GM11168 (cell line): ENCODE results near the gene GPR149.

Source experiments
- in situ Hi-C: fragments of 300-500 bp; cut with MboI; formaldehyde crosslinking; loops from one replicate; pipeline ENCODE4 v1.12.0; 2022; ENCODE audit warnings: low sequenced_read_pairs; ENCODE audit not compliant: unreplicated experiment

Gene GPR149

DNA sequence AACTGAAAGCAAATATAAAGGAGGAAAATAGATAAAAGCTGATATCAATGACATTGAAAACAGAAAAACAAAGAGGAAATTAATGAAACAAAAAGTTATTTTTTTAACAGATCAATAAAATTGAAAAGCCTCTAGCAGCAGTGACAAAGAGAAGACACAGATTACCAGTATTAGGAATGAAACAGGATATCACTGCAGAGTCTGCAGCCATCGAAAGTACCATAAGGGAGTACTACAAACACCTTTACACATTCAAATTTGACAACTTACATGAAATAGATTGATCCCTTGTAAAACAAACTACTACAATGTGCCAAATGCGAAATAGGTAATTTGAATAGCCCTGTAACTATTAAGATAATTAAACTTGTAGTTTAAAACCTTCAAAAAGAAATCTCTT is 80.8 kb downstream of the GPR149 start:
- in situ Hi-C loops: loop anchor here (25.0 kb wide), 1 partner anchor 1363 kb away; no protein-coding TSS in a partner anchor

DNA sequence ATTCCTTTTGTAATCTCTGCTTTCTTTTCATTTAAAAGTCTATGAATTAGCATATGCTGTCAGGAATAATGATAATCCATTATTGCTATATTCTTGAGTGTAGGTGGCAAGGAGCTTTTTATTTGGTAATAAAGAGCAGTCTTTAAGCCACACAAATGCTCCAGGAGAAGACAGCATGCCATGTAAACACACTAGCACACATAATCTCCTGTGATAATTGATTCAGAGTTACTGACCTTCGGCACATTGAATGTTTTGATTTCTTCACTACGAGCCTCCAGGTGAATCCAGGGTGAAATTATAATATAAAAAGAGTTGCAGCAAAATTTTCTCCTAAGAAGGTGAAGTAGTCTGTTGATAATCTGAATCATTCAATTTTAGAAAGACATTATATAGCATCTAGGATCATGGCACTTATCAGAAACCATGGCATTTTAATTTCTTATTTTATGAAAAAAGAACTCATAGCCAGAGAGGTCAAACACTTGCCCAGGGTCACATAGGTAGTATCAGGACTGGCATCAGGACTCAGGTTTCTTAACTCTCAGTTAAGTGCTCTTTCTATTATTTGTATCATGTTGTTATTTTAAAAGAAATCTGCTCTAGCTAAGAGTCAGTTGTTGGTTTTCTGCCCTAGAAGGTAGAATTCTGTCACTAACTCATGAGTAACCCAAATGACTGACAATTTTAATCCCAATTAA is 84.4 kb downstream of the GPR149 start:
- in situ Hi-C loops: loop anchor here (25.0 kb wide), 1 partner anchor 1367 kb away; no protein-coding TSS in a partner anchor

DNA sequence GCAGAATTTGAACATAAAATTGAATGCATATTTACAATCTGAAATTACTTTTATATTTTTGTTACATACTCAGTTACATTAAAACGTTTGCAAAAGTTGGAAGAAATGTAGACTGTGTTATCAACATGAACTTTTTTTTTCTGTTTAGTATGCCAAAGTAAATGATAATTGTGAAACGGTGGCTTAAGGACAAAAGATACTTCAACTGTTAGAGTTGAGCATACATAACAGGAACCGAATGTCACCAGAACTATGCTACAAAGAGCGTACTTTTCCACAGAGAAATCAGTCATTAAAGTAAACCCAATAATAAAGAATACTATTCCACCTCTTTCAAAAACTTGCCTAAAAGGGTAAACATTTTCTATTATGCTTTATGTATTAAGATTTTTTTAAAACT is 91.4 kb downstream of the GPR149 start:
- in situ Hi-C loops: loop anchor here (25.0 kb wide), 1 partner anchor 1374 kb away; no protein-coding TSS in a partner anchor

DNA sequence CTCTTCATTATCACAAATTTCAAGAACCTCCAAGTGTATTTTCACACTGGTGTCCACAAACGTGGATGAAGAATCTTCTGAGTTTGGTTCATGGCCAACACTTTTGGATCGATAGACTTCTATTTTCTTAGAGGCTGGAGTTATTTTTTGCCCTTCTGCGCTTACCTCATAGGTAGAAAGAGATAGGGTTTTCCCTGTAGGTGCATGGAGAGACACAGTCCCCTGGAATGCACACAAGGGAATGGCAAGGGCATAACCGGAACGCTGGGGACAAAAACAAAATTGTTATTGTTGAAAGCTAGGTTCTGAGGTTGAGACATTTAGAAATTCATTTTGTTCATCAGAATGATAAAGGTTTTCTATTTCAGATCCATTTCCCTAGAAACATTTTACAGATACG is 92.0 kb downstream of the GPR149 start:
- in situ Hi-C loops: loop anchor here (25.0 kb wide), 1 partner anchor 1374 kb away; no protein-coding TSS in a partner anchor

DNA sequence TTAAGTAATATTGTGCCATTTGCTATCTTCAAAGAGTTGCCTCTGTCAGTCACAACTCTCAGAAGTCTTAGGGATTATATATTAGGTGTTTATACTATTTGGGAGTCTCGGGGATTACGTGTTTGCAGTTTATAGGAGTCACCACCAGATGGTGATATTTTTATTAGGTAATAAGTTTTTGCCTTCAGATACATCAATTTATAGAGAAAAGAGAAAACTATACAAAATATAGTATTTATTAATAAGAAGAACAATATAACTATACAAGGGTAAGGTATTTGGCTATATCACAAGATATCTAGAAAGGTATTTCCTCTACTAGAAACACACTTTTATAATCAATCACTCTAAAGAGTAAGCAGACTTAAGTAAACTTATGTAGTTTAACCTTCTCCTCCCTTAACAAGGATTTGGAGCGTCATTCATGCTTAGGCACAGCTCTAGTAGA is 95.0 kb downstream of the GPR149 start:
- in situ Hi-C loops: loop anchor here (25.0 kb wide), 1 partner anchor 1377 kb away; no protein-coding TSS in a partner anchor

DNA sequence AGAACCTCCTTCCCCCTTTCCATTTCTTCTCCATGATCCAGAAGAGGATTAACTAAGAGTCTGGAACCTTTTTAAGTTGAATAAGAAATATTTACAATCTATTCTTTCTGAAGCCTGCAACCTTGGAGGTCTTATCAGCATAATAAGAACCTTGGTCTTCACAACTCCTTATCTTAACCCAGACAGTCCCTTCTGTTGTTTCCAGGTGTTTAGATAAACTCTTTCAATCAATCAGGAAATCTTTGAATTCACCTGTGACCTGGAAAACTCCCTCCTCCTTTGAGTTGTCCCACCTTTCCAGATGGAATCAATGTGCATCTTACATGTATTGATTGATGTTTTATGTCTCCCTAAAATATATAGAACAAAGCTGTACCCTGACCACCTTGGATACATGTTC is 102.1 kb downstream of the GPR149 start:
- in situ Hi-C loops: loop anchor here (25.0 kb wide), 1 partner anchor 1384 kb away; no protein-coding TSS in a partner anchor

DNA sequence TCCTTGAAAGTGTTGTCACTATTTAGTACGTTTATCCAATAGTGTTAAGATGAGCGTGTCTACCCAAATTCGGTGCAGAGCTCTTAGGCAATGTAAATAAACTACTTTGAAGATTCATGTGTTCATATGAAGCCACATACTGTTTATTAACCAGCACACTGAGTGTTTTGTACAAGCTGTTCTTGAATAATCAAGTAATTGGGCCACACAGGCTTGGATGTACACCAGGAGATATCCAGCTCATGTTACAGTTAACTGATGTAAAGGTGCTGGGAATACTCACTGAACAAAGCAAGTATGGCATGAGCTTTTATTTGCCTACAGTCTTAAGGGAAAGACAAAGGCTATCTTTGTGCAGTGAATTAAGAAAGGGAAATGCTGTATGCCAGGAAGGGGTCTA is 105.1 kb downstream of the GPR149 start:
- in situ Hi-C loops: loop anchor here (25.0 kb wide), 1 partner anchor 1387 kb away; no protein-coding TSS in a partner anchor

DNA sequence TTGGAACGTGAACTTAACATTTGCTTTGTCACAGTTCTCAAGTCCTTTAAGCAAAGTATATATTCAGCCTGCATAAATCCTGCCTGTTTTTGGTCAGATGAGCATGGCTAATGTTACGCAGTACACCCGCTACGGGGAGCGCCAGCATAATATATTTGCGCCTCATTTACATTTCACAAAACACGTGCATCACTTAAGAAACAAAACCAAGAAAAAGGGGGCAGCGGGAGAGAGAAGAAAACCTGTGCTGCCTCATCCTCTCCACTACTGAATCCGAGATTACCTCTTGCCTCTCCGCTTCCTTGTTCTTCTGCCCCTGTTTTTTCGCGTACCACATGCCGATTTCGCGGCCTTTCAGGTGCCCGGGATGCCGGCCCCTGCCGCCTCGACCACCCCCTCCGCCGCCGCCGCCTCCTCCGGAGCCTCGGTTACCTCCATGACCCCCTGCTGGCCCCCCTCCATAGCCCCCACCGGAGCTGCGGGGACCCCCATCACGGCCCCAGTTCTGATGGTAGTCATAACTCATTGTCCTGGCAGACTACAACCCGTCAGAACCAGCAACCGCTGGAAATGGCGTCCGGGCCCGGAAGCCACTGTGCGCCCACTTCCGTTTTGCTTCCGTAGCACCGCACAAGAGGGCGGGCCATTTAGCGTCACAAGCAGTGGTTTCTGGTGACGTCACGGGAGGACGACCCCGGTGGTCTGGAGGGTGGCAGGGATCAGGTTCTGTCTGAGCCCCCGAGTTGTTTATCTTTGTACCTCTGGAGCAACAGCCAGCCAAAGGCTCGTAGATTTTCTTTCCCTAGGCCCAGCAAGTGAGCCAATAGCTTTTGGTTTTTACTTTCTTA is 105.9 kb downstream of the GPR149 start, which contains the start of gene DHX36:
Gene DHX36, minus strand, starts transcription at position 597 of the 848 bp plus-strand sequence. Its CDS starts 71 bp downstream, at position 526.
- in situ Hi-C loops: no loop called here

DNA sequence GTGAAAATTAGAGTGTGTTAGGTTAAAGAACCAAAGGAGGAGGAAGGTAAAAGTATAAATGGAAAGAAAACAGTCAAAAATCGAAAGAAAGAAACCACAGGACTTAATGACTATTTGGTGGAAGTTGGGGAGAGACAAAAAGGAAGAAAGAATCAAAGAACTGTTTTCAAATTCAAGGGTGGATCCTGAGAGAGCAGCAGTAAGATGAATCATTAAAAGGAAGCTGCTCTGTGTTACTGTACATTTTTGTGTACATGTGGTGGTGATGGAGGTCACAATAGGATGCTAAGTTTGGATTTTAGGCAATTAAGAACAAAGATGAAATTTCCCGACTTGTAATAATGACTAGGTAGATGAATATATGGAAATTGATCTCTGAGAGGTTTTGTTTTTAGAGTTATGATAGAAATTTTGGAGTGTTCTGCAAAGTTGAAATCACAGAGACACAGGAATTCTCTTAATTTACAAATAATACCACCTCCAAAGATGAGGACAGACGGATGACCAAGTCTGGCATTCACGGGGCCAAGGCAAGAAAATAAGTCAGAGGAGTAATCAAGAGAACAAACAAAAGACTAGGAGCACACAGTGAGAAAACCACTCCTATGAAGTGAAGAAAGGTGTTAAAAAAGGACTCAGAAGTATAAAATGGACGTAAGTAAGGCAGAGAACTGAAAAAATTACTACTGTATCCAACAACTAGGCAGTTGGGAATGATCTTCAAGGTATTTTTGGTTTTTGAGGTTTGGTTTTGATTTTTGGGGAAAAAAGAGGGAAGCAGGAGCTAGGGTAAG is 112.8 kb downstream of the GPR149 start:
- in situ Hi-C loops: no loop called here

DNA sequence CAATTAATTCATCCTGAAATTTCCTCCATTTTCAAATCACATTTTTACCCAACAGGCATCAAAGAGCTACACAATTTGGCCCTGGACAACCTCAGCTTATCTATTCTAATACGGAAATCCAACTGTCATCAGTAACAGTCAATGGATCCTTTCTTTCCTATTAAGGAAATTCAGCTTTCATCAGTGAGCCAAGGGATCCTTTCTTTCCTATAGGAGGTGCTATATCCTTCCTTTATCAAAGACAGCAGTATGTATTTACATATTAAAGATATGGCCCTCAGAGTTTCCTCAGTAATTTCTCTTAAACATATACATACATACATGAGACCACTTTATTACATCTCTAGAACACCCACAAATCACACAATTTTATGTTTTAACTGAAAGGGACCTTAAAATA is 115.8 kb downstream of the GPR149 start:
- in situ Hi-C loops: no loop called here

DNA sequence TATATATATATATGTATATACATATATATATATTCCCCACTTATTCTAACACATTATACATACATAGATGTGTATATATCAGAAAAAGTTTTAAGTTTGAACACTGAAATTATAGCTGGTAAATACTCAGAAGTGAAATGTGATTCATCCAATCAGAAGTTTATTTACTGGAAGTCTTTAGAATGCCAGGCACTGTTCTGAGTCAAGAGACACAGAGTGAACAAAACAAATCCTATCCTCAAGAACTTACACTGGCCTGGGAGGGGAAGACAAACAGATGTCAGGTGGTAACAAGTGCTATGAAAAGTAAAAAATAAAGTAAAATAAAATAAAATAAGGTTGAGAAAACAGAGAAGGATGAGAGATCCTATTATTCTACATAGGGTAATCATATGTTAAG is 119.2 kb downstream of the GPR149 start:
- in situ Hi-C loops: no loop called here

DNA sequence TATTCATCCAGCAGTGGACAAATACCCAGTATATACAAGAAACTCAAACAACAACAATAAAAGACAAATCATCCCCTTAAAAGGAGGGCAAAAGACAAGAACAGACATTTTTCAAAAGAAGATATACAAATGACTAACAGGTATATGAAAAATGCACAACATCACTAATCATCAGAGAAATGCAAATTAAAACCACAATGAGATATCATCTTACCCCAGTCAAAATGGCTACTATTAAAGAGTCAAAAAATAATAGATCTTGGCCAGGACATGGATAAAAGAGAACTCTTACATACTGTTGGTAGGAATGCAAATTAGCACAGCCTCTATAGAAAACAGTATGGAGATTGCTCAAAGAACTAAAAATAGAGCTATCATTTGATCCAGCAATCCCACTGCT is 122.6 kb downstream of the GPR149 start:
- in situ Hi-C loops: no loop called here

DNA sequence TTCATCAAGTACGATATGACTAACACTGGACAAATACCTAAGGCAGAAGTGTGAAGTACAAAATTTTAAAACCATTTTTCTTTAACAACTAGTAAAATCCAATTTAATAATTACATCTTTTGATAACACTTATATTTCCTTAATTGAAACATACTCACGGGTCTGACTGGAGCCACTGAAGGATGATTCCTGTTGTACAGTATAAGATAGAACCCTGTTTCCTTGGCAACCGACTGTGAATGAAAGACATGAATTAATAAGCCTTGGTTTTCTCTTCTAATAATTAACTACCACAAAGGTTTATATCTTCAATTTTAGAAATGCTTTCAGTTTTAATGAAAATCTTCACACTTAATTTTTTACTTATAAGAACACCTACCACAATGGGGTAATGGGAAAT is 125.1 kb downstream of the GPR149 start:
- in situ Hi-C loops: no loop called here

DNA sequence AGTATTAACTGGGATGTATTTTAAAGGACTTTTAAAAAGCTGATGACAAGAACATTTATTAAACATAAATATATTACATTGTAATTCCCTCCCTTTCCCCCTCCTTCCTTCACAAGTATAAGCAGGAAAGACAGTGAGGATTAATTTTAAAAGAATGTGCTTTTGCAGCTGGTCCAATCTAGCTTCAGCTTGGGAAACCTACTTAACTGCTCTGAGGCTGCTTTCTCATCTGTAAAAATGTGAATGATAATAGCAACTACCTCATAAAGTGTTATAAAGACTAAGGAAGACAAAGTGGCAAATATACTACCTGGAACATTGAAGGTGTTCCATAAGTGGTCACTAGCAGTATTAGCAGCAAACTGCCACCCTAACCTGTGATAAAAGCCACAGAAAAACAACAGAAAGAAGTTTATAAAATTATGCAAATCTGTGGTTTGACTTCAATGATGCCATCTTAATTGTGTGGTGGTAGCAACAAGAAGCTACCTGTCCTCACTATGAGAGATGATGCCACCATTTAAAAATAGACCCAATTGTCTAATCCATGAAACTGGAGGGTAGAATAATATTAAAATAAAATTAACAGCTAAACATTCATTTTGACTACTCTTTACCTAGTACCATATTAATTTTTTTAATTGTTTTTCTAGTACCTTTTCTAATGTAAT is 125.7 kb downstream of the GPR149 start:
- in situ Hi-C loops: no loop called here

DNA sequence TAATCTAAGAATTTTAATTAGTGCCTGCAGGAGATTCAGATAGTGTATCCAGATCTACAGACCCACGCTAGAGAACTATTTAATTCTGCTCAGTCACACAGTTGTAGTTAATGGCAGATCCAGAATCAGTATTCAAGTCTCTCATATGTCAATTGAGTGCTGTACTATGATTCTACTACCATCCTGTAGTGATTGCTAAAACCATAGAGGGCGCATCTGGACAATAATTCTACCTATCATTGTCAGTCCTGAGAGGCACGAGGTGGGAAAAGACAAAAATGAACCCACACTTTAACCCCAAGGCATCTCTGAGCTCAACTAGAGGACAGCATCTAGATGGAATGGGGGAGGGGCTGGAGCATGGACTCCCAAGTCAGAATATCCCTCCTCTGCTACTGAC is 128.4 kb downstream of the GPR149 start:
- in situ Hi-C loops: no loop called here

DNA sequence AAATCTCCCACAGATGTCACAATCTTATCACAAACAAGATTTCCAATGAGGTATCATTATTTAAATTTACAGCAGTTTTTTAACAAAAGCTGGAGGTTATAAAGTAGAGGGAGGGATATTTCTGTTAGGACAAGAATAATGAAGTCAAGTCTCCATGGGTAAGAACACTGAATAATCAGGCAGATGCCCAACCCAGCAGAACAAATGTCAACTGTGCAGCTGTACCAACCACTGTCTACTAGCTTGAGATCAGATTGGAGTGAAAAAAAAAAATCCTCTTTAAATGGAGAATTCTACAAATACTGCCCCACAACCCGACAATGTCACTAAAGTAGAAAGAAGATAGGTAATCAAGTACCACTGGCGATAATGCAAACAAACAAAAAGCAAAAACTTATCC is 136.0 kb downstream of the GPR149 start:
- in situ Hi-C loops: no loop called here

DNA sequence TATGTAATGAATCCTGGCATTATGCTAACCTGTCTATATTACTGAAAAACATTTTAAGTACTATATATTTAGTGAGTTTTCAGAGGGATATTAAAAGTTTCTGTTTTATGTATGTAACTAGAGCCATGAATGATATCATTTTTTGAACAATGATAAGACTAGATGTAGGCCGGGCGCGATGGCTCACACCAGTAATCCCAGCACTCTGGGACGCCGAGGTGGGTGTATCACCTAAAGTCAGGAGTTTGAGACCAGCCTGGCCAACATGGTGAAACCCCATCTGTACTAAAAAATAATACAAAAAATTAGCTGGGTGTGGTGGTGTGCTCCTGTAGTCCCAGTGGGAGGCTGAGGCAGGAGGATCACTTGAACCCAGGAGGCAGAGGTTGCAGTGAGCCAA is 139.8 kb downstream of the GPR149 start:
- in situ Hi-C loops: no loop called here
